ENCODE data around the gene ATF4.

- no peak for TF ChIP-seq ZNF544 (tag by site-specific recombination; IDR thresholded peaks at IDR 0.05)
- no peak for TF ChIP-seq ZFP3 (tag by site-specific recombination; IDR thresholded peaks at IDR 0.05; ENCODE audit: low read depth)
- no peak for TF ChIP-seq ZFHX2 (tag by site-specific recombination; conservative IDR thresholded peaks at IDR 0.05)
- TF ChIP-seq ZNF639 (tag by site-specific recombination; IDR thresholded peaks at IDR 0.05), result no peak
- no peak for TF ChIP-seq ZNF175 (tag by site-specific recombination; IDR thresholded peaks at IDR 0.05)
- no peak for TF ChIP-seq ZNF19 (tag by site-specific recombination; IDR thresholded peaks at IDR 0.05; ENCODE audit: low read depth)
- TF ChIP-seq ZBTB44 (tag by site-specific recombination; IDR thresholded peaks at IDR 0.05), result no peak
These were observed 22.0 kb upstream of the ATF4 start for GRCh38 chr22:39498368-39498767.
